Keratinocyte (primary cell): ENCODE results near the gene DVL2.

ENCODE experiments used
- CTCF ChIP-seq, 3 experiments: IDR thresholded peaks in 1 of 3; conservative IDR thresholded peaks in 1 of 3; optimal IDR thresholded peaks in 1 of 3; 2 replicates in 2 of 3; 3 replicates in 1 of 3; pipeline versions ENCODE3 to v1.5.1; 2011; ENCODE audit warnings: low read length in 3 of 3, mild to moderate bottlenecking in 3 of 3, moderate library complexity in 2 of 3, control low read depth in 1 of 3, inconsistent platforms in 1 of 3; ENCODE audit not compliant: insufficient read depth in 2 of 3; ENCODE audit errors: extremely low read depth in 1 of 3
- EZH2 ChIP-seq: IDR thresholded peaks from one replicate; pipeline ENCODE4 v1.6.1; 2012; ENCODE audit warnings: inconsistent platforms, mild to moderate bottlenecking, low read length, moderate library complexity

GRCh38 chr17:7262935-7263800 is 28.9 kb upstream of the DVL2 start:
- TF ChIP-seq CTCF (optimal IDR thresholded peaks at IDR 0.05 in 1 of 3, IDR thresholded peaks at IDR 0.05 in 1 of 3, conservative IDR thresholded peaks at IDR 0.05 in 1 of 3; ENCODE audit: extremely low read depth in 1 of 3, insufficient read depth in 2 of 3, low read length in 3 of 3) (no peak), EZH2 (no peak)
